Left forelimb (tissue), 1 donor: Measurements from ENCODE around the gene KAZN.

Experiments used
- DNase-seq: peaks from one replicate; pipeline ENCODE4 v3.0.0-alpha.2; 2018; ENCODE audit warnings: low spot score

The KAZN gene

GRCh38 chr1:14614341-14614740, 15.9 kb downstream of the KAZN start:
- DNase-seq: no peak

GRCh38 chr1:14615549-14616218, 17.2 kb downstream of the KAZN start:
- no peak for DNase-seq

GRCh38 chr1:14616632-14617396, 18.3 kb downstream of the KAZN start:
- DNase-seq: no peak

GRCh38 chr1:14617791-14618190, 19.3 kb downstream of the KAZN start:
- no peak for DNase-seq

GRCh38 chr1:14620941-14621340, 22.5 kb downstream of the KAZN start:
- DNase-seq: no peak

GRCh38 chr1:14623090-14623489, 24.6 kb downstream of the KAZN start:
- no peak for DNase-seq

- DNase-seq: no peak
These were observed 26.5 kb downstream of the KAZN start for GRCh38 chr1:14624941-14625340.

GRCh38 chr1:14625572-14625971, 27.1 kb downstream of the KAZN start:
- no peak for DNase-seq

GRCh38 chr1:14625996-14626395, 27.5 kb downstream of the KAZN start:
- DNase-seq: no peak

- no peak for DNase-seq
These were observed 28.6 kb downstream of the KAZN start for GRCh38 chr1:14626869-14627607.

- DNase-seq: no peak
These were observed 29.4 kb downstream of the KAZN start for GRCh38 chr1:14627608-14628489.

GRCh38 chr1:14629363-14630014, 31.0 kb downstream of the KAZN start:
- DNase-seq: no peak

- no peak for DNase-seq
These were observed 32.5 kb downstream of the KAZN start for GRCh38 chr1:14630986-14631385.

GRCh38 chr1:14631421-14631820, 32.9 kb downstream of the KAZN start:
- no peak for DNase-seq

GRCh38 chr1:14634486-14634885, 36.0 kb downstream of the KAZN start:
- DNase-seq: no peak

- DNase-seq: no peak
These were observed 36.9 kb downstream of the KAZN start for GRCh38 chr1:14635421-14635820.

GRCh38 chr1:14636897-14637632, 38.6 kb downstream of the KAZN start:
- no peak for DNase-seq

- DNase-seq: no peak
These were observed 41.0 kb downstream of the KAZN start for GRCh38 chr1:14639291-14640050.

GRCh38 chr1:14642712-14643111, 44.2 kb downstream of the KAZN start:
- DNase-seq: no peak

GRCh38 chr1:14646973-14647372, 48.5 kb downstream of the KAZN start:
- no peak for DNase-seq
